Epithelial cell of prostate (primary cell): ENCODE measurements around the gene RMND1.

Experiments used
- DNase-seq: peaks from one replicate; pipeline ENCODE4 v3.0.0-alpha.2; 2011; ENCODE audit warnings: low read depth, low spot score
- H3K27ac ChIP-seq: fragments of 450-650 bp; 2 replicates; pipeline ENCODE4 v1.5.1; 2017; ENCODE audit warnings: mild to moderate bottlenecking

The RMND1 gene, protein sequence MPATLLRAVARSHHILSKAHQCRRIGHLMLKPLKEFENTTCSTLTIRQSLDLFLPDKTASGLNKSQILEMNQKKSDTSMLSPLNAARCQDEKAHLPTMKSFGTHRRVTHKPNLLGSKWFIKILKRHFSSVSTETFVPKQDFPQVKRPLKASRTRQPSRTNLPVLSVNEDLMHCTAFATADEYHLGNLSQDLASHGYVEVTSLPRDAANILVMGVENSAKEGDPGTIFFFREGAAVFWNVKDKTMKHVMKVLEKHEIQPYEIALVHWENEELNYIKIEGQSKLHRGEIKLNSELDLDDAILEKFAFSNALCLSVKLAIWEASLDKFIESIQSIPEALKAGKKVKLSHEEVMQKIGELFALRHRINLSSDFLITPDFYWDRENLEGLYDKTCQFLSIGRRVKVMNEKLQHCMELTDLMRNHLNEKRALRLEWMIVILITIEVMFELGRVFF

GRCh38 chr6:151451950-151452749 is at the start of gene RMND1:
RMND1 (minus strand) TSS chr6:151452126; CDS start chr6:151445811, 6,315 bp downstream.
- DNase-seq = peak; percentile 99
- peak within 1 kb of the TSS; percentile 89 for H3K27ac ChIP-seq

GRCh38 chr6:151499551-151499950 is 47.6 kb upstream of the RMND1 start:
- DNase-seq = no peak
- H3K27ac ChIP-seq = no peak overlapping the region

DNA sequence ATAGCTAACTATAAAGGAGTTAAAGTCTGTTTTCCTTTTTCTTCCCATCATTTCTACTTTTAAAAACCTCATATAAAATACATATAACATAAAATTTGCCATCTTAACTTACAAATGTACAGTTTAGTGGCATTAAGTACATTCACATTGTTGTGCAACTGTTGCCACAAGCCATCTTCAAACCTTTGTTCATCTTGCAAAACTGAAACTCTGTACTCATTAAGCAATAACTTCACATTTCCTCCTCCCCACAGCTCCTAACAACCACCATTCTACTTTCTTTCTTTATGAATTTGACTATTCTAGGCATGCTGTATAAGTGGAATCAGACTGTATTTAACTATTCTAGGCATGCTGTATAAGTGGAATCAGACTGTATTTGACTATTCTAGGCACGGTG is 46.4 kb upstream of the RMND1 start:
- DNase-seq = no peak
- no peak overlapping the region for H3K27ac ChIP-seq

DNA sequence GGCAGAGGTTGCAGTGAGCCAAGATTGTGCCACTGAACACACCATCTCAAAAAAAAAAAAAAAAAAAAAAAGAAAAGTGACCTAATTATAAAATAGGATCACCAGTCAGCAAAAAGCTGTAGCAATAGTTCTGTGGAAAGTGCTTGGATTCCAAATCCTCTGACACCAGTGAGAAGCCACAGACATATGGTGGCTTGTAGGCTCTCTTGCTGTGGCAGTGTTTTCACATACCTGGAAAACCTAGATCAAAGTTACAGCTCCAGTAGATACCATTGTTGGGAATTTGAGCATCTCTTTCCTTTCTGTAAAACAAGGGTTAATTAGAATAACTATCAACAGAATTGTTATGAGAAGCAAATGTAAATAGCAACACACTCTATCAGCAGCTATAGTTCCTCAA is 46.0 kb upstream of the RMND1 start:
- no peak overlapping the region for H3K27ac ChIP-seq
- no peak for DNase-seq

DNA sequence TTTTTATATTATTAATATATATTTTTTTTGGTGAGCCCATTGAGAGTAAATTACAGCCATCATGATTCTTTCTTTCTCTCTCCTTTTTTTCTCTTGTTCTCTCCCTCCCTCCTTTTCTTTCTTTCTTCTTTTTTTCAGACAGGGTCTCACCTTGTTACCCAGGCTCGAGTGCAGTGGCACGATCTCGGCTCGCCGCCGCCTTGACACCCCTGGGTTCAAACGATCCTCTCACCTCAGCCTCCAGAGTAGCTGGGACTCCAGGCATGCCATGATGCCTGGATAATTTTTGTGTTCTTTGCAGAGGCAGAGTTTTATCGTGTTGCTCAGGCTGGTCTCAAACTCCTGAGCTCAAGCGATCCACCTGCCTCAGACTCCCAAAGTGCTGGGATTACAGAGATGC is 43.5 kb upstream of the RMND1 start:
- H3K27ac ChIP-seq = no peak overlapping the region
- no peak for DNase-seq

DNA sequence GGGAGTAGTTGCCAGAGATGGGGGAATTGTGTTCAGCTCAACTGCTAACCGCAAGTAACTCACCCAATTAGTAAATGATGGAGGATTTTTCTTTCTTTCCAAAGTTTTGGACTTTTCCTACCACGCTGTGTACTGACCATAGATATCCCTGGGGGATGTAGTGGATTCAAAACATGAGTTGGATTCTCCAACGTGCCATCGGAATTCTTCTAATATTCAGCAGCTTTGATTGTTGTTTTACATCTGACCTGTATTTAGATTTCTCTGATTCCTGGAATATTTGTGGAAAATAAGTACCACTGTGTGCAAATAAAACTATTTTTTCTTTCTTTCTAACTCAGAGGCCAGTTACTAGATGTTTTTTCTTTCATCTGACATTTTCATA is 43.0 kb upstream of the RMND1 start:
- no peak overlapping the region for H3K27ac ChIP-seq
- DNase-seq = no peak

DNA sequence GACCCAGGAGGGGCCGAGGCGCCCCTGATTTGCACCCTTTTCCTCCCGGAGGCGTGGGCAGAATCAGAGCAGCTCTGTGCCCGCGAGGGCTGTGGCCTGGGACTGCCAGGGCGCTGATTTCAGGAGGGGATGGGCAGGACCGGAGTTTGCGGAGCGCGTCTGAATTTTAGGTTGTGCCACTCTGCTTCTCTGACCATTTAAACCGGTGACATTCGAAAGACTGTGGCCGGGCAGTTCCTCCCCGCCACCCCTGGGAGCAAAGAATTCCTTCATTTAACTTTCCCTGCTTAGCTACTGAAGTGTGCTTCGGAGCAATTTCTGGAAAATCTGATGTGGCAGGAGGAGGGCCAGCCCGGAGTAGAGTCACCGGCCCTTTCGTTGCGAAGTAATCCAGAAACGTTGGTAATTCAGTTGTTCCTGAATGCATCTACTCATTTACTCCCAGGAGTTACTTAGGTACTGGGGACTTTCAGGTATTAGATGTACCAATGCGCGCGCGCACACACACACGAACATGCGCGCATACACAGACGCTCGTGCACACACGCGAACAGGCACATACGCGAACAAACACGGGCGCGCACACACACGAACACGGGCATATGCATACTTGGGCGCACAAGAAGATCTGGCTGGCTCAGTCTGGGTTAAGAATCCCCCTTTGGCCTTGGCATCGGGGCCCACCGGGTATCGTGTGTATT is 42.5 kb upstream of the RMND1 start:
- H3K27ac ChIP-seq = no peak overlapping the region
- DNase-seq = no peak

GRCh38 chr6:151493804-151494234 is 41.9 kb upstream of the RMND1 start, which contains the start of gene CCDC170:
CCDC170 (plus strand) TSS chr6:151494017; CDS start chr6:151494129, 112 bp downstream.
- H3K27ac ChIP-seq = no peak within 1 kb of the TSS
- no peak for DNase-seq

DNA sequence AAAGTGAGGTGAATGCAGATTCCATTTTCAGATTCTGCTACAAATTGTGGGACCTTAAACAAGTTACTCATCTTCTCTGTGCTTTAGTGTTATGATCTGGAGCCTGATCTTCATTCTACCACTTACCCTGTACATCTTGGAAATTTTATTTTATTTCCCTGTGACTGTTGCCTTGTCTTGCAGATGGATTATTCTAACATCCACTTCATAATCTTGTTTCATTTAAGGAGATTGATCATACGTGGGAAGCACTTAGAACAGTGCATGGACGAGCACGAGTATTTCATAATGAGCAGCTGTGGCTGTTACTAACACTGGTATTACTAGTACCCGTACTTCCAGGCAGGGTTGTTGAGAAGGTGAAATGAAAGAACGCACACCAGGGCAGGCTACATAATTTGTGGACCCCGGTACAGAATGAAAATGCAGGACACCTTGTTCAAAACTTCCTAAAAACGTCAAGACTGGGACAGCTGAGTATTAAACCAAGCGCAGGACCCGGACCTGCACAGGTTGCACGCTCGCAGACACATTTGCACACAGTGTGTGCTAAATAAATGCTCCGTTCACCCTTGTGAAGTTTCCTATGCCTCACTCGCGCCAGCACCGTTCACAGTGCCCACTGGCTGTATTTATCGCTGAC is 41.4 kb upstream of the RMND1 start:
- DNase-seq = no peak
- H3K27ac ChIP-seq = no peak overlapping the region

GRCh38 chr6:151490996-151491395 is 39.1 kb upstream of the RMND1 start:
- DNase-seq = no peak
- H3K27ac ChIP-seq = no peak overlapping the region

DNA sequence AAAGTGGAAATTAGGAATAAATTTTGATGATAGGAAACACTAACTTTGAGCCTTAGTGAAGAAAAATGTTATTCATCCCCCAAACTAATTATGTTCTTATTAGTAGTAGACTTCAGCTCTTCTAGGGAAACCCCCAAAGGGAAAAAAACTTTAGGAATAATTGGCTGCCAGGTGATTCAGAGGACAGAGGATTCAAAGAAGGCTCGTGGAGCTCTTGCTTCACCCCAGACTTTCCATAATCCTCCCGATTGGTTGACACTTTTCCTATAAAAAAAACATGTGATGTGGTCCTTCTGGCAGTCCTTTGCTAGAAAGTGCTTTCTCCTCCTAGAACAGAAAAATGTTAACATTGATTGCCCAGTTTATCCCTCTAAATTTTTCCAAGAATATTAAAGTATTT is 36.3 kb upstream of the RMND1 start:
- DNase-seq = no peak
- no peak overlapping the region for H3K27ac ChIP-seq

DNA sequence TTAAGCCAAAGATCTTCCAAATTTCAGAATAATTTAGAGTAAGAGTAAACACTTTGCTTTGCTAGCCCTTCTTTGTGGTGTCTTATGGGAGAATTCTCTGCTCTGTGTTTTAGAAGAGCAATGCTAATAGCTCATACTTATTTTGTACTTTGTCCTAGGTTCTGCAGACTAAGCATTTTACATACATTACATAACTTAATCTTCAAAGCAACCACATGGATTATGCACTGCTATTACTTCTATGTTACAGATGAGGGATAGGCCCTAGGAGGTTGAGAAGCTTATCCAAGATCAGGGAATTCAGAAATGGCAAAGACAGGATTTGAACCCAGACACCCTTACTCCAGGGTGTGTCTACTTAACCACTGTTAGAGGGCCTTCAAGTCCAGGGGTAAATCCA is 32.1 kb upstream of the RMND1 start:
- no peak overlapping the region for H3K27ac ChIP-seq
- DNase-seq = no peak

GRCh38 chr6:151482290-151482689 is 30.4 kb upstream of the RMND1 start:
- no peak overlapping the region for H3K27ac ChIP-seq
- no peak for DNase-seq

GRCh38 chr6:151481786-151482185 is 29.9 kb upstream of the RMND1 start:
- DNase-seq = no peak
- H3K27ac ChIP-seq = peak overlapping the region; percentile 16

GRCh38 chr6:151478670-151479069 is 26.7 kb upstream of the RMND1 start:
- no peak overlapping the region for H3K27ac ChIP-seq
- DNase-seq = no peak

GRCh38 chr6:151477726-151478125 is 25.8 kb upstream of the RMND1 start:
- H3K27ac ChIP-seq = no peak overlapping the region
- DNase-seq = no peak

- H3K27ac ChIP-seq = no peak overlapping the region
Measured at GRCh38 chr6:151475653-151476523, 24.0 kb upstream of the RMND1 start.

GRCh38 chr6:151464702-151465101 is 12.8 kb upstream of the RMND1 start:
- no peak overlapping the region for H3K27ac ChIP-seq
- DNase-seq = no peak

More at GRCh38 chr6:151475653-151476523, 24.0 kb upstream of the RMND1 start:
- DNase-seq = no peak

DNA sequence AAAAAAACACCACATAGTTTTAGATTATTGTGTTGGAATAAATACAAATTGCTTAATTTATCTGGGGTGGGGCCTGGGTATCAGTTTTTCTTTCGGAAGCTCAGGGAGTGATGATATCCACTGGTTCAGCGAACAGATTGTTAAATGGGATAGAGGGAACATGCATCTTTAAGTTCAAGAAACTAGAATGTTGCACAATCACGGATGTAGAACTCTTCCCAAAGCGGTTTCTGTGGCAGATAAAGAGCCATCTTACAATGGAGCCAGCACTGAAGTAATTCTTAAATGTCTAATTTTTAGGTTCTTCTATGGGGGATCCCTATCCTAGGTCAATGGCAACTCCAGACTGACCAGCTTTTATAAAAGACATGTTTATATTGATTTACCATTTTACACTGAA is 9.7 kb upstream of the RMND1 start:
- DNase-seq = no peak
- no peak overlapping the region for H3K27ac ChIP-seq
